ENCODE measurements around the gene LTA.

DNA sequence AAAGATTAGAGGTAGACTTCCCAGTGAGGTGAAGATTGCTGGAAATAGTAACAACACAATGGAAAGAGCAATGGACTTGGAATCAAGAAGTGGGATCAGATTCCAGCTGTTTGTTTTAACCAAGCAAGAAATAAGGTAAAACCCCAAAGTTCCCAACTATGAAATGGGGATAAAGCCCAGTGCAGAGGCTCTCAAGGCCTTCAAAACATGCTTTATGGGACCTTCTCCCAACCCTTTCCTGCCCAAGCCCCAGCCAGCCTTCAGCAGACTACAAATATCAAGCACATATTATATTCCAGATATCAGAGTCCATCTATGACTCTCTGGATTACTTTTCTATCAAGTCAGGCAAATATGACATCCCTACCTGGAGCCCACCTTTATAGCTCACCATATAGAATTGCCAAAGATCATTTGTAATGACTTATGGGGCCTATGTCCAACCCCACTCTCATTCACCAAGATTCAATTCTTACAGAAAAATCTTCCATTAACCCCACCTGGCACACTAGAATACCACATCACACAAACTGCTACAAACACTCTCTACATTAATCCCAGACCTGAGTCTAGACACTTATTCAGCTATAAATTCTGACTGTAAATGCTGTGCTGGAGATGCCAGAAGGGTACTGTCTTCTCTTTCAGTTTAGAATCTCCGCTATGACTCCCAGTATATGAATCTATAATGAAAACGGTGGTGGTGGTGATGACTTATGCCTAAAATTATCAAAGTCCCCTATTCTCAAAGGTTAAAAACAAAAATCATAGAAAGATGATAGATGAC is 36.4 kb upstream of the LTA start:
- TF ChIP-seq, protein P1, sequence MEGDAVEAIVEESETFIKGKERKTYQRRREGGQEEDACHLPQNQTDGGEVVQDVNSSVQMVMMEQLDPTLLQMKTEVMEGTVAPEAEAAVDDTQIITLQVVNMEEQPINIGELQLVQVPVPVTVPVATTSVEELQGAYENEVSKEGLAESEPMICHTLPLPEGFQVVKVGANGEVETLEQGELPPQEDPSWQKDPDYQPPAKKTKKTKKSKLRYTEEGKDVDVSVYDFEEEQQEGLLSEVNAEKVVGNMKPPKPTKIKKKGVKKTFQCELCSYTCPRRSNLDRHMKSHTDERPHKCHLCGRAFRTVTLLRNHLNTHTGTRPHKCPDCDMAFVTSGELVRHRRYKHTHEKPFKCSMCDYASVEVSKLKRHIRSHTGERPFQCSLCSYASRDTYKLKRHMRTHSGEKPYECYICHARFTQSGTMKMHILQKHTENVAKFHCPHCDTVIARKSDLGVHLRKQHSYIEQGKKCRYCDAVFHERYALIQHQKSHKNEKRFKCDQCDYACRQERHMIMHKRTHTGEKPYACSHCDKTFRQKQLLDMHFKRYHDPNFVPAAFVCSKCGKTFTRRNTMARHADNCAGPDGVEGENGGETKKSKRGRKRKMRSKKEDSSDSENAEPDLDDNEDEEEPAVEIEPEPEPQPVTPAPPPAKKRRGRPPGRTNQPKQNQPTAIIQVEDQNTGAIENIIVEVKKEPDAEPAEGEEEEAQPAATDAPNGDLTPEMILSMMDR (IDR thresholded peaks at IDR 0.05): no peak
- TF ChIP-seq POLR2A (IDR thresholded peaks at IDR 0.05): no peak
